ENCODE results near the gene ARHGEF12.

- TF ChIP-seq CTCF (IDR thresholded peaks at IDR 0.05) (no peak), POLR2A (IDR thresholded peaks at IDR 0.05) (no peak), EP300 (IDR thresholded peaks at IDR 0.05) (no peak)
Observed at GRCh38 chr11:120332822-120333716, 3.1 kb upstream of the ARHGEF12 start.
